Measurements from ENCODE around the gene ZNRF3.
A peak's percentile ranks its signal among the peaks of the same experiment; 100 is the strongest.

Gene ZNRF3

GRCh38 chr22:28962042-28962554 is 78.7 kb downstream of the ZNRF3 start:
- Histone ChIP-seq H3K4me3 (no peak overlapping the region), H3K27ac (no peak overlapping the region)
- DNase-seq (ENCODE audit: low spot score), result no peak
- TF ChIP-seq CTCF (IDR thresholded peaks at IDR 0.05), result no peak

GRCh38 chr22:28963362-28963761 is 80.0 kb downstream of the ZNRF3 start:
- Histone ChIP-seq H3K4me3 (no peak overlapping the region), H3K27ac (no peak overlapping the region)
- no peak for TF ChIP-seq CTCF (IDR thresholded peaks at IDR 0.05)
- DNase-seq (ENCODE audit: low spot score), result no peak

DNA sequence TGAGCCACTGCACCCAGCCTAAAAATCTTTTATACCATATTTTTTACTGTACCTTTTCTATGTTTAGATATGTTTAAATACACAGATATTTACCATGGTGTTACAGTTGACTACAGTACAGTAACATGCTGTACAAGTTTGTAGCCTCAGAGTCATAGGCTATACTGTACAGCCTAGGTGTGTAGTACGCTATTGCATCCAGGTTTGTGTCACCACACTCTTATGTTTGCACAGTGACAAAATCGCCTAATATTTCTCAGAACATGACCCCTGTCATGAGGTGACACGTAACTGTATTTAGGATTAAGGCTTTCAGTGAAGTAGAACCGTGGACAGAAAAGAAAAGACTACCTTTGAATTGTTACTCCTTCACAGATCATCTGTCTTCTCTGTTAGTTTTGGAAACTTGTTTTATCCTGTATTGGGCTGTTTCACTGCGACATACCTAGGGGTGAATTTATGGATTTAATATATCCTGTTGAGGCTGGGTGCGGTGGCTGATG is 83.8 kb downstream of the ZNRF3 start:
- no peak overlapping the region for H3K4me3 ChIP-seq
- no peak overlapping the region for H3K27ac ChIP-seq
- DNase-seq (ENCODE audit: low spot score), result no peak
- TF ChIP-seq CTCF (IDR thresholded peaks at IDR 0.05), result no peak

- TF ChIP-seq CTCF (IDR thresholded peaks at IDR 0.05), result no peak
- Histone ChIP-seq H3K27ac (no peak overlapping the region), H3K4me3 (no peak overlapping the region)
- DNase-seq (ENCODE audit: low spot score), result no peak
Measured at GRCh38 chr22:28967969-28968368, 84.6 kb downstream of the ZNRF3 start.

- Histone ChIP-seq H3K27ac (no peak overlapping the region), H3K4me3 (no peak overlapping the region)
- TF ChIP-seq CTCF (IDR thresholded peaks at IDR 0.05), result no peak
- no peak for DNase-seq (ENCODE audit: low spot score)
Measured at GRCh38 chr22:28969401-28970168, 86.2 kb downstream of the ZNRF3 start.

DNA sequence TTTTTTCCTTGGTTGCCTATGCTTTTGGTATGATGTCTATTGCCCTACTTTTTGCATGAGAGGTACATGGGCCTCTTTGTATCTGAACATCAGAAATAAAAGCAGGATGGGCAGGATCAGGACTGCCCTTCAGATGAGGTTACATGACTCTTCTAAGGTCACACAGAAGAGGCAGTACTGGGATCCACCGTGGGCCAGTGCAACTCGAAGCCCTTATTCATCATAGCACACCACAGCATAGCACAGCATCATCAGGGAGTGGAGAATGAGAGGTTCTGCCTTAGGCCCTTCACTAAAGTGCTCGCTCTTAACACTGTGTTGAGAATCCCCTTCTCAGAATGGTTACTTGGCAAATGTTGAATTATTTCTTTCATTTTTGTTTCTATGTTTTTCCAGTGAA is 90.0 kb downstream of the ZNRF3 start:
- no peak overlapping the region for H3K4me3 ChIP-seq
- no peak for TF ChIP-seq CTCF (IDR thresholded peaks at IDR 0.05)
- no peak overlapping the region for H3K27ac ChIP-seq
- DNase-seq (ENCODE audit: low spot score), result no peak

- Histone ChIP-seq H3K27ac (no peak overlapping the region), H3K4me3 (peak overlapping the region; percentile 37)
- no peak for TF ChIP-seq CTCF (IDR thresholded peaks at IDR 0.05)
- DNase-seq (ENCODE audit: low spot score), result no peak
Measured at GRCh38 chr22:28977060-28977459, 93.7 kb downstream of the ZNRF3 start.
